Keratinocyte (primary cell): ENCODE data around the gene VSTM1.

Experiments used
- EZH2 ChIP-seq: IDR thresholded peaks from one replicate; pipeline ENCODE4 v1.6.1; 2012; ENCODE audit warnings: inconsistent platforms, mild to moderate bottlenecking, low read length, moderate library complexity
- TF ChIP-seq, protein P1 (sequence below), 3 experiments: IDR thresholded peaks in 1 of 3; conservative IDR thresholded peaks in 1 of 3; optimal IDR thresholded peaks in 1 of 3; 2 replicates in 2 of 3; 3 replicates in 1 of 3; pipeline versions ENCODE3 to v1.5.1; 2011; ENCODE audit warnings: low read length in 3 of 3, mild to moderate bottlenecking in 3 of 3, moderate library complexity in 2 of 3, control low read depth in 1 of 3, inconsistent platforms in 1 of 3; ENCODE audit not compliant: insufficient read depth in 2 of 3; ENCODE audit errors: extremely low read depth in 1 of 3

DNA sequence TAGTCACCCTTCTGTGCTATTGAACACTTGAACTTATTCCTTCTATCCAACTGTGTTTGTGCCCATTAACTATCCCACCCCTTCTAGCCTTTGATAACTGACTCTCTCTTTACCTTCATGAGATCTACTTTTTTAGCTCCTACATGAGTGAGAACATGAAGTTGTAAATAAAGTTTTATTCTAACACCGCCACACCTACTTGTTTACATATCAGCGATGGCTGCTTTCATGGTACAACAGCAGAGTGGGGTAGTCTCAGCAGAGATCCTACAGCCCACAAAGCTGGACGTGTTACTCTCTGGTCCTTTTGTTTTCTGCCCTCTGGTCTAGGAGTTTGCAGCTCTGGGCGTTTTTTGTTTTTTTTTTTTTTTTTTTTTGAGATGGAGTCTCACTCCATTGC lies 23.7 kb downstream of the VSTM1 start:
- TF ChIP-seq, protein P1, sequence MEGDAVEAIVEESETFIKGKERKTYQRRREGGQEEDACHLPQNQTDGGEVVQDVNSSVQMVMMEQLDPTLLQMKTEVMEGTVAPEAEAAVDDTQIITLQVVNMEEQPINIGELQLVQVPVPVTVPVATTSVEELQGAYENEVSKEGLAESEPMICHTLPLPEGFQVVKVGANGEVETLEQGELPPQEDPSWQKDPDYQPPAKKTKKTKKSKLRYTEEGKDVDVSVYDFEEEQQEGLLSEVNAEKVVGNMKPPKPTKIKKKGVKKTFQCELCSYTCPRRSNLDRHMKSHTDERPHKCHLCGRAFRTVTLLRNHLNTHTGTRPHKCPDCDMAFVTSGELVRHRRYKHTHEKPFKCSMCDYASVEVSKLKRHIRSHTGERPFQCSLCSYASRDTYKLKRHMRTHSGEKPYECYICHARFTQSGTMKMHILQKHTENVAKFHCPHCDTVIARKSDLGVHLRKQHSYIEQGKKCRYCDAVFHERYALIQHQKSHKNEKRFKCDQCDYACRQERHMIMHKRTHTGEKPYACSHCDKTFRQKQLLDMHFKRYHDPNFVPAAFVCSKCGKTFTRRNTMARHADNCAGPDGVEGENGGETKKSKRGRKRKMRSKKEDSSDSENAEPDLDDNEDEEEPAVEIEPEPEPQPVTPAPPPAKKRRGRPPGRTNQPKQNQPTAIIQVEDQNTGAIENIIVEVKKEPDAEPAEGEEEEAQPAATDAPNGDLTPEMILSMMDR (optimal IDR thresholded peaks at IDR 0.05 in 1 of 3, IDR thresholded peaks at IDR 0.05 in 1 of 3, conservative IDR thresholded peaks at IDR 0.05 in 1 of 3; ENCODE audit: extremely low read depth in 1 of 3, insufficient read depth in 2 of 3, low read length in 3 of 3) = no peak
- TF ChIP-seq EZH2 = no peak
